Kidney (tissue), 14 donors: ENCODE results near the gene TEX53. TPM values are rescaled to one million over a fixed set of nuclear protein-coding genes. Genes with fewer than 3 reads are reported as not detected.
A peak's percentile ranks its signal among the peaks of the same experiment; 100 is the strongest.

Experiments used
- DNase-seq, 5 donors: peaks; one replicate each; pipeline ENCODE4 v3.0.0-alpha.2; 2013 to 2020
- FAIRE-seq: peaks from 2 replicates; lab custom pipeline; 2012; peaks lifted over from hg19 to GRCh38; lab: Jason Lieb, UNC
- H3K27ac ChIP-seq, 2 donors: one replicate each; pipeline ENCODE4 v1.7.0; 2013; ENCODE audit warnings: low read depth in 2 of 2, low read length in 2 of 2, inconsistent platforms in 1 of 2
- H3K27me3 ChIP-seq: one replicate; pipeline ENCODE4 v1.7.1; 2013; ENCODE audit warnings: low read length, inconsistent platforms; ENCODE audit not compliant: control insufficient read depth, insufficient read depth
- H3K36me3 ChIP-seq, 3 donors: one replicate each; pipeline versions ENCODE4 v1.7.0 to v1.7.1; 2013; ENCODE audit warnings: low read length in 3 of 3, control low read depth in 1 of 3, inconsistent platforms in 1 of 3; ENCODE audit not compliant: insufficient read depth in 3 of 3, control insufficient read depth in 2 of 3
- H3K4me1 ChIP-seq, 3 donors: one replicate each; pipeline versions ENCODE4 v1.7.0 to v1.7.1; 2013; ENCODE audit warnings: low read length in 3 of 3, inconsistent platforms in 1 of 3, low read depth in 1 of 3; ENCODE audit not compliant: control insufficient read depth in 2 of 3, insufficient read depth in 2 of 3
- H3K4me3 ChIP-seq, 3 donors: one replicate each; pipeline versions ENCODE4 v1.7.0 to v1.8.1; 2013; ENCODE audit warnings: low read length in 3 of 3, control low read depth in 1 of 3, inconsistent platforms in 1 of 3
- H3K9ac ChIP-seq, 3 donors: one replicate each; pipeline versions ENCODE4 v1.7.0 to v1.7.1; 2013; ENCODE audit warnings: low read length in 3 of 3, control low read depth in 1 of 3, inconsistent platforms in 1 of 3
- H3K9me3 ChIP-seq, 3 donors: one replicate each; pipeline versions ENCODE4 v1.7.0 to v1.7.1; 2013; ENCODE audit warnings: low read length in 3 of 3, control low read depth in 1 of 3, inconsistent platforms in 1 of 3; ENCODE audit not compliant: control insufficient read depth in 2 of 3, insufficient read depth in 1 of 3
- CTCF ChIP-seq: IDR thresholded peaks from 3 replicates; pipeline ENCODE4 v1.5.1; 2012; ENCODE audit warnings: mild to moderate bottlenecking, moderate library complexity, borderline replicate concordance; ENCODE audit not compliant: insufficient read depth; ENCODE audit errors: extremely low read depth
- intact Hi-C: fragments of 100-400 bp; cut with DNase I; formaldehyde crosslinking; loops from one replicate; pipeline ENCODE4 v1.11.1; 2022
- polyA plus RNA-seq: library from polyadenylated mRNA; stranded (reverse); fragments of 350-450 nt; fragmentation: Illumina TruSeq; extraction: RNeasy Lipid Tissue Mini Kit (QIAGEN cat#74804); gene quantifications from one replicate; pipeline ENCODE4 v1.2.3, GENCODE V29; 2014; ENCODE audit warnings: low read depth, low replicate concordance; ENCODE audit not compliant: insufficient read depth
- total RNA-seq: library from RNA; stranded (reverse); fragmentation: NEBNext Ultra II Directional; extraction: Animal tissue kit (Norgen Biotek cat#: 25700); gene quantifications from one replicate; pipeline ENCODE4 v1.2.1, GENCODE V29; 2021
- donor health status: control.
- donor health status: control.
- donor health status: control.
- donor health status: control.
- donor health status: control.
- donor health status: DM: yes; HTN: yes; CAD: no.
- donor health status: Normal renal cell carcinoma (clear cell type).

TEX53 gene
- total and polyA plus RNA-seq, 2 donors from 2014 or later: not detected

DNA sequence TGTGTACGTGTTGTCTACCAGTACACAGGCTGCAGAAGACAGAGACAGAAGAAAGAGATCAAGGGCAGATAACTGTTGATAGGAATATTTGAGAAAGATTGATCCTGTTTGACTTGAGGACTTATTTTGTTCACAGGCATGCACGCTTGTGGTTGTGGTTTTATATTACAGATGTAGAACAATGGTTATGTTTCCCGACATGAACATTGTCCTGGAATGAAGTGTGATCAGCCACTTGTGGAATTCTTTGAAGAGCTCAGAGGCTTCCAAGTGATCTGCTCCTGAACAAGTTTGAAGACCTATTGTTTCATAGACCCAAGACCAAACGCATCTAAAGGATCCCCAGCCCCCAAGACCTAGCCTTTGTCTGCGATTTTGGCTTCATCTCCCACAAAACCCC, 13.7 kb downstream of the TEX53 start:
- Histone ChIP-seq H3K9ac (no peak overlapping the region), H3K4me3 (no peak overlapping the region), H3K27me3 (no peaks in the 10 kb centered on the region), H3K36me3 (peaks cover 0 to 8% (median 0%) of the 10 kb centered on the region in 3 donors), H3K9me3 (no peaks in the 10 kb centered on the region), H3K4me1 (no peaks in the 10 kb centered on the region), H3K27ac (no peak overlapping the region)
- intact Hi-C loops: no loop called here
- no peak for TF ChIP-seq CTCF
- FAIRE-seq (no peak), DNase-seq (peak in 1 of 5 donors; percentile 2)

DNA sequence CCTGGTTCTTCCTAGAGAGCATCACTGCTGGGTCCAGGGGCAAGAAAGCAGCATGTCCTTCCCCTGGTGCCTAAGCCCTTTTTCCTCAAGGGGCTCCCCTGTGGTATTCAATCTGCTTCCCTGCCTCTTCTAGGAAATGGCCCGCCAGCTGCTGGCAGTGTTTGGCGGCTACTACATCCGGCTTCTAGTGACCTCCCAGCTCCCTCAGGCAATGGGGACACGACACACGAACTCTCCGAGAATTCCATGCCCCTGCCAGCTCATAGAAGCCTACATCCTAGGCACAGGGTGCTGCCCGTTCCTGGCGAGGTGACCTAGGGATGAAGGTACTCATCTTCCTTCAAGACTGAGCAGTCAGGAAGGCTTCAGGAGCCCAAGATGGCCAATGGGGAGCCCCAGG, 14.6 kb downstream of the TEX53 start:
- no peaks in the 10 kb centered on the region for H3K4me1 ChIP-seq
- intact Hi-C loops: no loop called here
- no peak overlapping the region for H3K4me3 ChIP-seq
- no peak overlapping the region for H3K27ac ChIP-seq
- H3K9me3 ChIP-seq: no peaks in the 10 kb centered on the region
- FAIRE-seq (no peak), DNase-seq (peak in 2 of 5 donors; percentile 17 to 45)
- no peaks in the 10 kb centered on the region for H3K27me3 ChIP-seq
- TF ChIP-seq CTCF: no peak
- H3K36me3 ChIP-seq: peaks cover 0 to 8% (median 0%) of the 10 kb centered on the region in 3 donors
- H3K9ac ChIP-seq: no peak overlapping the region

DNA sequence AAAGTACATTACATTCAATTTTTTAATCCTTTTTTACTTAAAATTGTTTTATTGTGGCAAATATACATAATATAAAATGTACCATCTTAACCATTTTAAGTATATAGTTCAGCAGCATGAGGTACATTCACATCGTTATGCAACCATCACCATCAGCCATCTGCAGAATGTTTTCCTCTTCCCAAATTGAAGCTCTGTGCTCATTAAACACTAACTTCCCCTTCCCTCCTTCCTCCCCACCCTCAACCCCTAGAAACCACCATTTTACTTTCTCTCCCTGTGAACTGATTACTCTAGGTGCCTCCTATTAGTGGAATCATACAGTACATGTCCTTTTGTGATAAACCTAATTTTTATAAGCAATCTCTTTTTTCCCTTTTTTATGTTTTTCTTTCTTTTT, 15.6 kb downstream of the TEX53 start:
- intact Hi-C loops: no loop called here
- Histone ChIP-seq H3K36me3 (peaks cover 0 to 8% (median 0%) of the 10 kb centered on the region in 3 donors), H3K27me3 (no peaks in the 10 kb centered on the region), H3K9me3 (no peaks in the 10 kb centered on the region), H3K9ac (no peak overlapping the region), H3K4me3 (no peak overlapping the region), H3K27ac (no peak overlapping the region), H3K4me1 (no peaks in the 10 kb centered on the region)
- FAIRE-seq (no peak), DNase-seq (no peak)
- TF ChIP-seq CTCF: no peak

GRCh38 chr9:114638404-114638803, 19.2 kb downstream of the TEX53 start:
- FAIRE-seq: no peak
- H3K27ac ChIP-seq: no peak overlapping the region
- H3K36me3 ChIP-seq: peaks cover 0 to 14% (median 11%) of the 10 kb centered on the region in 3 donors
- no peak overlapping the region for H3K4me3 ChIP-seq
- TF ChIP-seq CTCF: no peak
- no peak overlapping the region for H3K9ac ChIP-seq
- H3K27me3 ChIP-seq: no peaks in the 10 kb centered on the region
- peak in 1 of 5 donors; percentile 28 for DNase-seq
- H3K4me1 ChIP-seq: no peaks in the 10 kb centered on the region
- no peaks in the 10 kb centered on the region for H3K9me3 ChIP-seq
- intact Hi-C loops: no loop called here
